ENCODE measurements around the gene ABCC8. TPM values are rescaled to one million over a fixed set of nuclear protein-coding genes. Genes with fewer than 3 reads are reported as not detected.

The ABCC8 gene
- 1.3 TPM for total RNA-seq
- 3.2 TPM for polyA plus RNA-seq (ENCODE audit: insufficient read depth, low read depth, low replicate concordance)
- long read RNA-seq, donor 1, result 0 reads
- long read RNA-seq, donor 2, result 0 reads
- long read RNA-seq, donor 3, result 0 reads
- long read RNA-seq, donor 4, result 0 reads
- long read RNA-seq, donor 5, result 0 reads
- long read RNA-seq, donor 6, result 0 reads
- long read RNA-seq, donor 7, partial matches to known transcripts, result 0 of 1 reads
- long read RNA-seq, donor 7, other reads (novel, unspliced or antisense), result 0 of 1 reads
- long read RNA-seq, donor 8, result 0 reads
- long read RNA-seq, donor 9, result 0 reads
- long read RNA-seq, donor 10, result 0 reads

DNA sequence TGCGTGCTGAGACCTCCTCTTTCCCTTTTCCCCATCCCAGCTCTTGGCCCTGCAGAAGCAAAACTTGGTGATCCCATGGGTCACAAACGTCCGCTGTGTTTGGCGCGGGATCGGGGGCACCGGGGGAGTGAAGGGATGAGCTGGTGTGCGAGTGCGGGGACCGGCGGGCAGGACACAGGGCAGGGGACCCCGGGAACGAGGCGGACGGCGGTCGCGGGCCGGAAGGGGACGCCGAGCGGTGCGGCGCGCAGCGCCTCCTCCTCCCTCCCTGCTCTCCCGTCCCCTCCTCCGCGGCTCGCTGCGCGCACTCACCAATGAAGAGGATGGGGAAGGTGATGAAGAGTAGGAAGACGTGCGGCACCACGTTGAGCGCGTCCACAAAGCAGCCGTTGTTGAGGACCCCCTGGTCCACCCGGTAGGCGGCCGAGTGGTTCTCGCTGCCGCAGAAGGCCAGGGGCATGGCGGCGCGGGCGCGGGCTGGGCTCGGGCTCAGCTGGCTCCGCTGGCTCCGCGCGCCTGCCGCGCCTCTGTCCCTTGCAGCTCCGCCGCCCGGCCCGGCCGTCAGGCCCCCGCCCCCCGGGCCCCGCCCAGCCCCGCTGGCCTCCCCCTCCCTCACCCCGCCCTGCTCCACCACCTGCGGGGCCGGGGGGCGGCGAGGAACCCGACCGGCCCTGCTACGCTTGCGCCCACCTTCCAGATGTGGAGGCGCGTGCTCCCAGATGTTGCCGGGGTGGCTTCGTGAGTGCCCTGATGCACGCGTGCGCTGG, at the start of gene ABCC8:
TSS of gene ABCC8 (minus strand) at position 529 of the 767 bp plus-strand sequence. CDS start at position 460, 69 bp downstream.
- Histone ChIP-seq H3K27me3 (ENCODE audit: control insufficient read depth, insufficient read depth, low read length) (peaks cover 18% of the 10 kb centered on the region), H3K4me3 (ENCODE audit: low read length in 3 of 3) (peak within 1 kb of the TSS in 1 of 3 donors; percentile 40), H3K9ac (ENCODE audit: low read length in 3 of 3) (no peak within 1 kb of the TSS), H3K4me1 (ENCODE audit: control insufficient read depth in 2 of 3, insufficient read depth in 2 of 3, low read depth in 1 of 3, low read length in 3 of 3) (peaks cover 0 to 3% (median 0%) of the 10 kb centered on the region in 3 donors), H3K9me3 (ENCODE audit: control insufficient read depth in 2 of 3, insufficient read depth in 1 of 3, low read length in 3 of 3) (no peaks in the 10 kb centered on the region), H3K36me3 (ENCODE audit: control insufficient read depth in 2 of 3, insufficient read depth in 3 of 3, low read length in 3 of 3) (no peaks in the 10 kb centered on the region), H3K27ac (ENCODE audit: low read depth in 2 of 2, low read length in 2 of 2) (no peak within 1 kb of the TSS)
- intact Hi-C loops (cut with DNase I), result no loop called here
- no peak for FAIRE-seq
- TF ChIP-seq, protein P1, sequence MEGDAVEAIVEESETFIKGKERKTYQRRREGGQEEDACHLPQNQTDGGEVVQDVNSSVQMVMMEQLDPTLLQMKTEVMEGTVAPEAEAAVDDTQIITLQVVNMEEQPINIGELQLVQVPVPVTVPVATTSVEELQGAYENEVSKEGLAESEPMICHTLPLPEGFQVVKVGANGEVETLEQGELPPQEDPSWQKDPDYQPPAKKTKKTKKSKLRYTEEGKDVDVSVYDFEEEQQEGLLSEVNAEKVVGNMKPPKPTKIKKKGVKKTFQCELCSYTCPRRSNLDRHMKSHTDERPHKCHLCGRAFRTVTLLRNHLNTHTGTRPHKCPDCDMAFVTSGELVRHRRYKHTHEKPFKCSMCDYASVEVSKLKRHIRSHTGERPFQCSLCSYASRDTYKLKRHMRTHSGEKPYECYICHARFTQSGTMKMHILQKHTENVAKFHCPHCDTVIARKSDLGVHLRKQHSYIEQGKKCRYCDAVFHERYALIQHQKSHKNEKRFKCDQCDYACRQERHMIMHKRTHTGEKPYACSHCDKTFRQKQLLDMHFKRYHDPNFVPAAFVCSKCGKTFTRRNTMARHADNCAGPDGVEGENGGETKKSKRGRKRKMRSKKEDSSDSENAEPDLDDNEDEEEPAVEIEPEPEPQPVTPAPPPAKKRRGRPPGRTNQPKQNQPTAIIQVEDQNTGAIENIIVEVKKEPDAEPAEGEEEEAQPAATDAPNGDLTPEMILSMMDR (IDR thresholded peaks at IDR 0.05; ENCODE audit: borderline replicate concordance, extremely low read depth, insufficient read depth), result no peak
- DNase-seq, result peak in 4 of 5 donors; percentile 27 to 55 (median 35)

DNA sequence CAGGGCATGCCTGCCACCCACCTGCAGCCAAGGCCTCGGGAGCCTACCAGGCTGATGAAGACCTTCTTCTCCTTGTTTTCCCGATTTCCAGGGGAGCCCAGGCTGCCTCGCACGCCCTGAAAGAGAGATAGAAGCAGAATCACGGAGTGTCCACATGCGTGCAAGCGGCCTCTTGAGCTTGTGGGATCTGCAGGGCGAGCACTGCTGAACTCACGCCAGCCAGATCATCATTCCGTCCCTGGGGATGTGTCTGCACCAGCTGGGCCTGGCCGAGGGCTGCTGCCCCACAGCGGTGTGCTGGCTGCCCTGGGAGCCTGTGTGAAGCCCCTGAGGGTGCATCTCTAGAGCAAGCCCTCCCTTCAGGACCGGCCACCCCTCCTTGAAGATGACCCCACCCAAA, 49.7 kb upstream of the ABCC8 start:
- Histone ChIP-seq H3K9me3 (ENCODE audit: control insufficient read depth in 2 of 3, insufficient read depth in 1 of 3, low read length in 3 of 3) (no peaks in the 10 kb centered on the region), H3K27ac (ENCODE audit: low read depth in 2 of 2, low read length in 2 of 2) (no peak overlapping the region), H3K36me3 (ENCODE audit: control insufficient read depth in 2 of 3, insufficient read depth in 3 of 3, low read length in 3 of 3) (peaks cover 0 to 13% (median 2%) of the 10 kb centered on the region in 3 donors), H3K9ac (ENCODE audit: low read length in 3 of 3) (no peak overlapping the region), H3K4me3 (ENCODE audit: low read length in 3 of 3) (no peak overlapping the region), H3K4me1 (ENCODE audit: control insufficient read depth in 2 of 3, insufficient read depth in 2 of 3, low read depth in 1 of 3, low read length in 3 of 3) (peaks cover 0 to 20% (median 6%) of the 10 kb centered on the region in 3 donors), H3K27me3 (ENCODE audit: control insufficient read depth, insufficient read depth, low read length) (no peaks in the 10 kb centered on the region)
- DNase-seq (peak in 1 of 5 donors; percentile 69), FAIRE-seq (no peak)
- intact Hi-C loops (cut with DNase I), result no loop called here
- TF ChIP-seq, protein P1 (IDR thresholded peaks at IDR 0.05; ENCODE audit: borderline replicate concordance, extremely low read depth, insufficient read depth), result no peak

DNA sequence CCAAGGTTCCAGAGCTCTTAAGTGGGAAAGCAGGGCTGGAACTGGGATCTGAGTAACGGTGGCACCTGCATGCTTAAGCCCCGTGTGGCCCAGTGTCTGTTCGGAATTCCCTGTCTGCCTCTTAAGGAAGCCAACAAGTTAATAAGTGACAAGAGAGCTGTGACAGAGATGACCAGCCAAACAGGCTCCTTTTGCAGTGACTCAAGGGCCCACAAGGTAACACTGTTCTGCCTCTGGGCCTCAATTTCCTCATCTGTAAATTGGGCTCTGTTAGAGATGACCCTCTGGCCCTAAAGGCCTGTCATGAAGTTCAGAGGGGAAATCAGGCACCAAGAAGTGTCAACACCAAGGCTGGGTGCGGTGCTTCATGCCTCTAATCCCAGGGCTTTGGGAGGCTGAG, 48.9 kb upstream of the ABCC8 start:
- Histone ChIP-seq H3K27ac (ENCODE audit: low read depth in 2 of 2, low read length in 2 of 2) (no peak overlapping the region), H3K9me3 (ENCODE audit: control insufficient read depth in 2 of 3, insufficient read depth in 1 of 3, low read length in 3 of 3) (no peaks in the 10 kb centered on the region), H3K27me3 (ENCODE audit: control insufficient read depth, insufficient read depth, low read length) (no peaks in the 10 kb centered on the region), H3K9ac (ENCODE audit: low read length in 3 of 3) (no peak overlapping the region), H3K36me3 (ENCODE audit: control insufficient read depth in 2 of 3, insufficient read depth in 3 of 3, low read length in 3 of 3) (peaks cover 0 to 13% (median 2%) of the 10 kb centered on the region in 3 donors), H3K4me1 (ENCODE audit: control insufficient read depth in 2 of 3, insufficient read depth in 2 of 3, low read depth in 1 of 3, low read length in 3 of 3) (peaks cover 0 to 20% (median 6%) of the 10 kb centered on the region in 3 donors), H3K4me3 (ENCODE audit: low read length in 3 of 3) (no peak overlapping the region)
- TF ChIP-seq, protein P1 (IDR thresholded peaks at IDR 0.05; ENCODE audit: borderline replicate concordance, extremely low read depth, insufficient read depth), result no peak
- intact Hi-C loops (cut with DNase I), result no loop called here
- peak in 2 of 5 donors; percentile 31 to 41 for DNase-seq
- FAIRE-seq, result no peak

Measured in kidney (tissue), 22 donors.